WERI-Rb-1 (cell line): ENCODE results near the gene KCNMA1.

Experiments
- DNase-seq: peaks from one replicate; pipeline ENCODE4 v3.0.0-alpha.2; 2020
- H3K27ac ChIP-seq: fragments of 250-450 bp; sonication (Bioruptor Pico); 2 replicates; pipeline ENCODE4 v1.5.1; 2020; ENCODE audit warnings: mild to moderate bottlenecking, moderate library complexity
- H3K27me3 ChIP-seq: fragments of 250-450 bp; sonication (Bioruptor Pico); 2 replicates; pipeline ENCODE4 v1.5.1; 2021; ENCODE audit warnings: mild to moderate bottlenecking, low read depth, moderate library complexity; ENCODE audit not compliant: insufficient read depth, severe bottlenecking
- H3K36me3 ChIP-seq: fragments of 250-450 bp; sonication (Bioruptor Pico); 2 replicates; pipeline ENCODE4 v1.5.1; 2020; ENCODE audit warnings: mild to moderate bottlenecking, moderate library complexity
- H3K4me3 ChIP-seq: 2 replicates; pipeline ENCODE4 v1.5.1; 2011; ENCODE audit warnings: low read depth, mild to moderate bottlenecking, control low read depth, low read length
- H3K9me3 ChIP-seq: fragments of 250-450 bp; sonication (Bioruptor Pico); 2 replicates; pipeline ENCODE4 v1.5.1; 2021; ENCODE audit warnings: mild to moderate bottlenecking, moderate library complexity; ENCODE audit not compliant: severe bottlenecking
- TF ChIP-seq, protein P1 (sequence below): IDR thresholded peaks from 2 replicates; pipeline ENCODE4 v1.5.1; 2011; ENCODE audit warnings: low read depth, mild to moderate bottlenecking, control low read depth, inconsistent platforms, low read length

The KCNMA1 gene

DNA sequence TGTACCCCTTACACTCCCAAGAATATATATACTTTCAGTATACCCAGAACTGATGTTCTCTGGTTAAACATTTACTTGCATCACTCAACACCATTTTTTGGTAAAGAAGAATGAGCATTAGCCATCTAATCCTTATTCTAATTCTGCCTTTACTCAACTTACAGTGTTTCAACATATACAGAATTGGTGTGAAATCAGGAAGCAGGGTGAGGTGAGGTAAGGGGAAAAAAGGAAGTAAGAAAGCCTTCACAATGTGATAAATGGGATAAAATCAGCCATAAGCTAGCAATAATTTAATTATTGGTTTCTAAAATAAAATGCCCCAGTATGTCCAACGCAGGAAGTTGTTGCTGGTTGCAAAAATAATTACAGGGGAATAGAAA, 605.4 kb downstream of the KCNMA1 start:
- no peak overlapping the region for H3K27ac ChIP-seq

DNA sequence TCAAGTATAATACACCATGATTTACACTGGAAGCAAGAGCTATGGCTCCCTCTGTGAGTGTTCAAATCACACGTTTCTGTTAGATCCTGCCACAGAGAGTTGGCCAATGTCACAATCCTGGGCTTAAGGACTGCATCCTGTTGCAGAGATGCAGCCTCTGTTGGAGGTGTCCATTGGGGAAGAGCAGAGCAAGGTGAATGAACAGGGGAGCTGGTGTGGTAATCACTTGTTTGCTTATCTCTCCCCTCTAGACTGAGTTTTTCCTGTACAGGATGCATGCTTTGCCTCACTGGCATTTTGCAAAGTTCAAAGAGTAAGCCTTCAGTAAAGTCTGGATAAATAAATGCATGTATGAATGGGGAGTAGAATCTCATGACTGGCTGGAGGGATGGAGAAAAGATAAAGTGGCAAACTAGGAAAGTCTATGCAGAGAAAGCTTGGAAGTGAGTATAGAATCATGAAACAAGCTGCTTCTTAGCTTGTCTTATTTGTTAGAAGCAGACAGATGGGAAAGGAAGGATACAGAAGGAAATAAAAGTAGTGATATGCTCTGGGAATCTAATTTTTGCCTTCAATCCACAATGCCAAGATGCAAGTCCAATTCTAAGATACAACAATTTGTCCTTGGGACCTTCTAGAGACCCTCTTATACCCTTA, 605.9 kb downstream of the KCNMA1 start:
- TF ChIP-seq, protein P1, sequence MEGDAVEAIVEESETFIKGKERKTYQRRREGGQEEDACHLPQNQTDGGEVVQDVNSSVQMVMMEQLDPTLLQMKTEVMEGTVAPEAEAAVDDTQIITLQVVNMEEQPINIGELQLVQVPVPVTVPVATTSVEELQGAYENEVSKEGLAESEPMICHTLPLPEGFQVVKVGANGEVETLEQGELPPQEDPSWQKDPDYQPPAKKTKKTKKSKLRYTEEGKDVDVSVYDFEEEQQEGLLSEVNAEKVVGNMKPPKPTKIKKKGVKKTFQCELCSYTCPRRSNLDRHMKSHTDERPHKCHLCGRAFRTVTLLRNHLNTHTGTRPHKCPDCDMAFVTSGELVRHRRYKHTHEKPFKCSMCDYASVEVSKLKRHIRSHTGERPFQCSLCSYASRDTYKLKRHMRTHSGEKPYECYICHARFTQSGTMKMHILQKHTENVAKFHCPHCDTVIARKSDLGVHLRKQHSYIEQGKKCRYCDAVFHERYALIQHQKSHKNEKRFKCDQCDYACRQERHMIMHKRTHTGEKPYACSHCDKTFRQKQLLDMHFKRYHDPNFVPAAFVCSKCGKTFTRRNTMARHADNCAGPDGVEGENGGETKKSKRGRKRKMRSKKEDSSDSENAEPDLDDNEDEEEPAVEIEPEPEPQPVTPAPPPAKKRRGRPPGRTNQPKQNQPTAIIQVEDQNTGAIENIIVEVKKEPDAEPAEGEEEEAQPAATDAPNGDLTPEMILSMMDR: no peak
- no peaks in the 10 kb centered on the region for H3K36me3 ChIP-seq
- no peak for DNase-seq
- no peak overlapping the region for H3K4me3 ChIP-seq
- H3K27me3 ChIP-seq: no peaks in the 10 kb centered on the region
- no peaks in the 10 kb centered on the region for H3K9me3 ChIP-seq
- H3K27ac ChIP-seq: no peak overlapping the region

More for the DNA sequence above, 605.4 kb downstream of the KCNMA1 start:
- Histone ChIP-seq H3K36me3 (no peaks in the 10 kb centered on the region), H3K4me3 (no peak overlapping the region), H3K9me3 (no peaks in the 10 kb centered on the region), H3K27me3 (no peaks in the 10 kb centered on the region)
- DNase-seq: no peak
- TF ChIP-seq, protein P1: no peak

DNA sequence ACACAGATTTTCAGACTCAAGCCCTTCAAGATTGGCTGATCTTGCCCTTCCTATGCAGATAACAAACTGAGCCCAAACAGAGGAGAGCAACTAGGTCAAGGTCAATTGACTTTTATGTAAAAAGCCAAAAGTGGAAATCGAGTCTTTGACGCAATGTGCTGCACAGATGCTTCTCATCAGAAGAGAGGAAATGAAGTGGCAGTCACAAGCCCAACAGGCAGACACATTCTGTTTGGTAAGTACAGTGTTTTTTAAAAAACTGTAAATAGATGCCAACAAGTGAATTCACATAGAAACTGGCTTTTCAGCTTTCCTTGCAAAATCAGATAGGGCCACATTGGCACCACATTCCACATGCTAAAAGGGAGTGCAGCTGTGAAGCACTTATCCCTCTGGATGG, 606.6 kb downstream of the KCNMA1 start:
- Histone ChIP-seq H3K9me3 (no peaks in the 10 kb centered on the region), H3K27ac (no peak overlapping the region)
- no peak for DNase-seq

DNA sequence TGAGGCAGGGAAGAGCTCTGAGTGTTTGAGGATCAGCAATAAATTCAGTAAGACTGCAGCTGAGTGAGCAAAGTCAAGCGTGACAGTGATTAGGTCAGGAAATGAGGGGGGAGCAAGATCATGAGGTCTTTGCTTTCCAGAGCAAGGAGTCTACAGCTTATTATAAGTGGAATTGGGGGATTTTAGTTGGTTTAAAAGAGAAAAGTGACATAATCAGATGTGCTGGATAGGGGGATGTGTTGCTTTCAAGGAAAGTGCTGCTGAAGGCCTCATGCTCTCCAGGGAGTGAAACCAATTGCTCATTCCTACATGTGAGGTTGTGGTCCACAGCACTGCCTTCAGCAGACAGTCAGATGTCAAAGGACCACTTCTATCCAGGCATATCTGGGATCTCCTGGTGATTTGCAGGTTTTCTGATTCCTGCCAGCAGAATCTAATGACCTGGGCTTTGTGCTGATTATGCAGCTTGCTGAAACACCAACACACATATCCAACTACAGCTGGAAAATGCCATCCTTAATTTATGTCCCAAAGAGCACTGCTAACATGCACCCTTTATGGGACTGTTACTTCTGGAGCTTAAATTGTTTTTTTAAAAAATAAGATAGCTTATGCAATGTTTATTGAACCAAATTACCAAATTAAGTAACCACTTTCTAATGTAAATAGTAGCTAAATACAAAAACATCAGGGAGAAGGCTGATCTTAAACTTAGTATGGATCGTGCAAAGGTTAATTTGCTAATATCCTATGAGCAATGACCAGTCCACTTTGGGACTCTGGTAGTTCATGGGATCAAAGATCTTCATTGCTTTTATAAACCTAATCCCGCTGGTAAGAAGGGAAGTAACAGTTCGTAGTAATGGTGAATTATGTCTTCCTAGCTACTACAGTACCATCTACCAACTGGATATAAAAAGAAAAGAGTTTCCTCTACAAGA, 607.6 kb downstream of the KCNMA1 start:
- Histone ChIP-seq H3K27ac (no peak overlapping the region), H3K4me3 (no peak overlapping the region), H3K36me3 (no peaks in the 10 kb centered on the region), H3K27me3 (no peaks in the 10 kb centered on the region), H3K9me3 (no peaks in the 10 kb centered on the region)
- TF ChIP-seq, protein P1: no peak
- DNase-seq: no peak

More for the DNA sequence above, 606.6 kb downstream of the KCNMA1 start:
- TF ChIP-seq, protein P1: no peak
- no peaks in the 10 kb centered on the region for H3K27me3 ChIP-seq
- H3K4me3 ChIP-seq: no peak overlapping the region
- no peaks in the 10 kb centered on the region for H3K36me3 ChIP-seq

DNA sequence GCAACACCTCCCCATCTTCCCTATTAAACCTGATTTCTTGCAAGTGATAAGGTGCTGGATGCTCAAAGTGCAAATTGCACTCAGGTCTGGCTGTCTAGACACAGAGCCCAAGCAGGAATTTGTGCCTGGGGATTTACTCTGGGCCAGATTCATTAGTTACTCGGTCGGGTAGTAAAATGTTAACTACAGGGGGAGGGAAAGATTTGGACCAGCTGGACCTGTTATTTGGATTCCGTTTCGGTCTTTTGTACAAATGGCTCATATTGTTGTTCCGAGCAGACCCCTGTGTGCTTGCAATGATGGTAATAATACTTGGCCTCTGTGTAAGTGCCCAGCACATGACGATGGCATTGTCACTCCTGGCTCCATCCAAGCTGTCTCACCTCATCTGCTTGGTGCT, 609.6 kb downstream of the KCNMA1 start:
- TF ChIP-seq, protein P1: no peak
- no peaks in the 10 kb centered on the region for H3K9me3 ChIP-seq
- no peaks in the 10 kb centered on the region for H3K27me3 ChIP-seq

More for the DNA sequence above, 609.6 kb downstream of the KCNMA1 start:
- Histone ChIP-seq H3K36me3 (no peaks in the 10 kb centered on the region), H3K27ac (no peak overlapping the region), H3K4me3 (no peak overlapping the region)
- no peak for DNase-seq
